Fibroblast of skin of scalp (primary cell): ENCODE results near the gene TMEM59L.

Source experiments
- DNase-seq: peaks from one replicate; pipeline ENCODE4 v3.0.0-alpha.2; 2013

The TMEM59L gene

GRCh38 chr19:18608805-18609716 lies 3.6 kb upstream of the TMEM59L start:
- no peak for DNase-seq

- no peak for DNase-seq
Measured at GRCh38 chr19:18609717-18610051, 3.0 kb upstream of the TMEM59L start.

- DNase-seq, result no peak
Measured at GRCh38 chr19:18610245-18610555, 2.5 kb upstream of the TMEM59L start.

- DNase-seq, result no peak
Measured at GRCh38 chr19:18610556-18611326, 1.9 kb upstream of the TMEM59L start.

GRCh38 chr19:18611327-18612050 lies 1.2 kb upstream of the TMEM59L start:
- DNase-seq, result no peak

- DNase-seq, result no peak
Measured at GRCh38 chr19:18612051-18612771, 459 bp upstream of the TMEM59L start.

- DNase-seq, result no peak
Measured at GRCh38 chr19:18613589-18614234, 1.0 kb downstream of the TMEM59L start.

- no peak for DNase-seq
Measured at GRCh38 chr19:18616023-18616422, 3.4 kb downstream of the TMEM59L start.

GRCh38 chr19:18617562-18617961 lies 4.9 kb downstream of the TMEM59L start:
- no peak for DNase-seq

GRCh38 chr19:18618236-18618635 lies 5.6 kb downstream of the TMEM59L start:
- DNase-seq, result no peak

GRCh38 chr19:18620311-18620710 lies 7.6 kb downstream of the TMEM59L start:
- DNase-seq, result no peak

- DNase-seq, result no peak
Measured at GRCh38 chr19:18620902-18621301, 8.2 kb downstream of the TMEM59L start.

- peak; percentile 30 for DNase-seq
Measured at GRCh38 chr19:18626906-18627305, 14.2 kb downstream of the TMEM59L start.

- no peak for DNase-seq
Measured at GRCh38 chr19:18629166-18630088, 16.8 kb downstream of the TMEM59L start.

- DNase-seq, result no peak
Measured at GRCh38 chr19:18633321-18633720, 20.7 kb downstream of the TMEM59L start.

- DNase-seq, result peak; percentile 14
Measured at GRCh38 chr19:18634612-18635297, 22.1 kb downstream of the TMEM59L start.

GRCh38 chr19:18635831-18636182 lies 23.1 kb downstream of the TMEM59L start:
- DNase-seq, result no peak

GRCh38 chr19:18636183-18636968 lies 23.7 kb downstream of the TMEM59L start:
- DNase-seq, result peak; percentile 95

GRCh38 chr19:18636969-18637629 lies 24.4 kb downstream of the TMEM59L start, which contains the start of gene KLHL26:
Gene KLHL26 (plus strand): TSS chr19:18637028. CDS start chr19:18637055, 27 bp downstream.
- DNase-seq, result no peak
